Duodenal mucosa (tissue), 2 donors: Measurements from ENCODE around the gene NOCT.
"Not testable (repeated sequence)": the region's sequence is repeated elsewhere in the genome, so short reads cannot be mapped to it uniquely, and the experiment has no call there.

Experiments
- H3K27ac ChIP-seq: one replicate; pipeline ENCODE4 v1.7.0; 2013; ENCODE audit warnings: low read depth, low read length
- H3K27me3 ChIP-seq, 2 donors: one replicate each; pipeline ENCODE4 v1.7.0; 2013; ENCODE audit warnings: low read length in 2 of 2, control low read depth in 1 of 2; ENCODE audit not compliant: insufficient read depth in 2 of 2, control insufficient read depth in 1 of 2
- H3K36me3 ChIP-seq, 2 donors: one replicate each; pipeline ENCODE4 v1.7.0; 2013; ENCODE audit warnings: low read length in 2 of 2, control low read depth in 1 of 2; ENCODE audit not compliant: insufficient read depth in 2 of 2, control insufficient read depth in 1 of 2
- H3K4me1 ChIP-seq, 2 donors: one replicate each; pipeline ENCODE4 v1.7.0; 2013; ENCODE audit warnings: low read length in 2 of 2, control low read depth in 1 of 2; ENCODE audit not compliant: insufficient read depth in 2 of 2, control insufficient read depth in 1 of 2
- H3K4me3 ChIP-seq, 2 donors: one replicate each; pipeline ENCODE4 v1.7.0; 2013; ENCODE audit warnings: low read length in 2 of 2, low read depth in 1 of 2
- H3K9ac ChIP-seq, 2 donors: one replicate each; pipeline ENCODE4 v1.7.0; 2013; ENCODE audit warnings: low read length in 2 of 2, low read depth in 1 of 2
- H3K9me3 ChIP-seq, 2 donors: one replicate each; pipeline ENCODE4 v1.7.0; 2013; ENCODE audit warnings: low read length in 2 of 2, control low read depth in 1 of 2; ENCODE audit not compliant: control insufficient read depth in 1 of 2

Gene NOCT

DNA sequence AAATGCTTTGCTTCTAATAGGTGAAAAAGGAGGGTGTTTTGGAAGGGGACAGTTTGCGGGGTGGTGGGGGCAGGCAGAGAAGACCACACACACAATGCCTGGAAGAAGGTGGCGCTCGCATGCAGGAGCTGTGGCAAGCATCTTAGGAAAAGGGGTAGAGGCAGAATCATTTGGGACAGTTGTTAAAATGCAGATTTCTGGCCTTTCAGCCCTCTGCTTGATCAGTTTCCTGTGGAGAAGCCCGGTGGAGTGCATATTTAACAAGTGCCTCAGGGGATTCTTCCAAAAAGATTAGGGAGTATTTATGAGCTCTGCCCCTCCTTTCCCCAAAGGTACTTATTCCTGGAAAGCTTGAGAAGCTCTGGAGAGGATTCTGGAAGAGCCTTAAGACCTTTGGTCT is 4.8 kb downstream of the NOCT start:
- Histone ChIP-seq H3K27me3 (no peaks in the 10 kb centered on the region), H3K9me3 (no peaks in the 10 kb centered on the region), H3K4me3 (no peak overlapping the region), H3K27ac (no peak overlapping the region), H3K36me3 (no peaks in the 10 kb centered on the region), H3K9ac (no peak overlapping the region), H3K4me1 (peaks cover 3 to 4% of the 10 kb centered on the region in 2 donors)

- not testable (repeated sequence) for H3K27me3 ChIP-seq, H3K4me3 ChIP-seq, H3K9ac ChIP-seq, H3K27ac ChIP-seq, H3K36me3 ChIP-seq, H3K4me1 ChIP-seq, H3K9me3 ChIP-seq
Observed at GRCh38 chr4:139021071-139021470, 5.5 kb downstream of the NOCT start.

GRCh38 chr4:139022835-139023234 is 7.3 kb downstream of the NOCT start:
- Histone ChIP-seq H3K36me3 (peaks cover 0 to under 1% of the 10 kb centered on the region in 2 donors), H3K9ac (no peak overlapping the region), H3K27me3 (no peaks in the 10 kb centered on the region), H3K27ac (no peak overlapping the region), H3K9me3 (no peaks in the 10 kb centered on the region), H3K4me3 (no peak overlapping the region), H3K4me1 (peaks cover 0 to 2% of the 10 kb centered on the region in 2 donors)

DNA sequence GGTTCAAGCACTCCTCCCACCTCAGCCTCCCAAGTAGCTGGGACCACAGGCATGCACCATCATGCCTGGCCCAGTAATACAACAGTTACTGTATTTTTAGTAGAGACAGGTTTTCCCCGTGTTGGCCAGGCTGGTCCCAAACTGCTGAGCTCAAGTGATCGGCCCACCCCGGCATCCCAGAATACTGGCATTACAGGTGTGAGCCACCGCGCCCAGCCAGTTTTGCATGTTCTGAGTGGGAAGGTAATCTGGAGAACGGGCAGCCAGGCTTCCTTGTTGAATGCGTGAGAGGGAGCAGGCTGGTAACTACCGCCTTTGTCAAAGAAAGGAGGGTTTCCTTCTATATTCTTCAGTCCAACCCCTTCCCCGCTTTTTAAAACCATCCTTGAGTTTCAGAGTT is 9.1 kb downstream of the NOCT start:
- Histone ChIP-seq H3K27ac (no peak overlapping the region), H3K9me3 (no peaks in the 10 kb centered on the region), H3K9ac (no peak overlapping the region), H3K36me3 (peaks cover 0 to 7% of the 10 kb centered on the region in 2 donors), H3K27me3 (no peaks in the 10 kb centered on the region), H3K4me3 (no peak overlapping the region), H3K4me1 (no peaks in the 10 kb centered on the region)

- Histone ChIP-seq H3K9me3 (no peaks in the 10 kb centered on the region), H3K4me1 (peaks cover 2 to 5% of the 10 kb centered on the region in 2 donors), H3K27ac (no peak overlapping the region), H3K9ac (no peak overlapping the region), H3K4me3 (no peak overlapping the region), H3K27me3 (no peaks in the 10 kb centered on the region), H3K36me3 (peaks cover 0 to 7% of the 10 kb centered on the region in 2 donors)
Observed at GRCh38 chr4:139025841-139026240, 10.3 kb downstream of the NOCT start.

DNA sequence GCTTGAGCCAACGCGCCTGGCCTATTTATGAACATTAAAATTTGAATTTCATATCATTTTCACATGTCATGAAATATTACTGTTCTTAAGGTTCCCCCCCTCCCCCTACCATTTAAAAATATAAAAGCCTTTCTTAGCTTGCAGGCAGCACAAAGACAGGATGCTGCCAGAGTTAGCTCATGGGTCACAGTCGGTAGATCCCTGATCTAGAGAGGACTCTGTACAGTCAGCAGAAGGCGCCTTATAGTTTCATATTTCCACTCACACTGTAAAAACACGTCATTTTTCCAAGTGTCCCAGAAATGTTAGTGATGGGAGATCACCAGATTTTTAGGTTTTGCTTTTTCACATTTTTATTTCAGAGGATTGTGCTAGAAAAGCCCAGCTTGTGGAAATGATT is 12.2 kb downstream of the NOCT start:
- Histone ChIP-seq H3K9ac (no peak overlapping the region), H3K27ac (no peak overlapping the region)

GRCh38 chr4:139028191-139028661 is 12.6 kb downstream of the NOCT start:
- peaks cover 0 to 7% of the 10 kb centered on the region in 2 donors for H3K36me3 ChIP-seq
- no peaks in the 10 kb centered on the region for H3K9me3 ChIP-seq
- H3K27me3 ChIP-seq = no peaks in the 10 kb centered on the region
- H3K4me1 ChIP-seq = peaks cover 3 to 5% of the 10 kb centered on the region in 2 donors
- no peak overlapping the region for H3K27ac ChIP-seq
- H3K9ac ChIP-seq = no peak overlapping the region
- no peak overlapping the region for H3K4me3 ChIP-seq

More for the DNA sequence above, 12.2 kb downstream of the NOCT start:
- Histone ChIP-seq H3K4me3 (no peak overlapping the region), H3K4me1 (peaks cover 3 to 5% of the 10 kb centered on the region in 2 donors), H3K36me3 (peaks cover 0 to 7% of the 10 kb centered on the region in 2 donors), H3K27me3 (no peaks in the 10 kb centered on the region), H3K9me3 (no peaks in the 10 kb centered on the region)

DNA sequence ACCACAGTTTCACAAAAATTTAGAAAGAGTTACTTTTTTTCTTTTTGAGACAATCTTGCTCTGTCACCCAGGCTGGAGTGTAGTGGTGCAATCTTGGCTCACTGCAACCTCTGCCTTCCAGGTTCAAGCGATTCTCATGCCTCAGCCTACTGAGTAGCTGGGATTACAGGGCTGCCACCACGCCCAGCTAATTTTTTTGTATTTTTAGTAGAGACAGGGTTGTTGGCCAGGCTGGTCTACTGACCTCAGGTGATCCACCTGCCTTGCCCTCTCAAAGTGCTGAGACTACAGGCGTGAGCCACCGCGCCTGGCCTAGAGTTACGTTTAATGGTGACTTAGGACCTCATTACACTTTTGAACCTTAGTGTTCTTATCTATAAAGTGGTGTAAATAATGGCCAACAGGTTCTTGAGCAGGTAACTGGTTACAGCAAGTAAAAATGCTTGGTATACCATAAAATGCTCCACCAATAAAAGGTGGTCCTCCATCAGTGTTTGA is 14.3 kb downstream of the NOCT start:
- H3K9ac ChIP-seq, H3K4me3 ChIP-seq, H3K9me3 ChIP-seq, H3K27ac ChIP-seq, H3K4me1 ChIP-seq, H3K27me3 ChIP-seq, H3K36me3 ChIP-seq: not testable (repeated sequence)

DNA sequence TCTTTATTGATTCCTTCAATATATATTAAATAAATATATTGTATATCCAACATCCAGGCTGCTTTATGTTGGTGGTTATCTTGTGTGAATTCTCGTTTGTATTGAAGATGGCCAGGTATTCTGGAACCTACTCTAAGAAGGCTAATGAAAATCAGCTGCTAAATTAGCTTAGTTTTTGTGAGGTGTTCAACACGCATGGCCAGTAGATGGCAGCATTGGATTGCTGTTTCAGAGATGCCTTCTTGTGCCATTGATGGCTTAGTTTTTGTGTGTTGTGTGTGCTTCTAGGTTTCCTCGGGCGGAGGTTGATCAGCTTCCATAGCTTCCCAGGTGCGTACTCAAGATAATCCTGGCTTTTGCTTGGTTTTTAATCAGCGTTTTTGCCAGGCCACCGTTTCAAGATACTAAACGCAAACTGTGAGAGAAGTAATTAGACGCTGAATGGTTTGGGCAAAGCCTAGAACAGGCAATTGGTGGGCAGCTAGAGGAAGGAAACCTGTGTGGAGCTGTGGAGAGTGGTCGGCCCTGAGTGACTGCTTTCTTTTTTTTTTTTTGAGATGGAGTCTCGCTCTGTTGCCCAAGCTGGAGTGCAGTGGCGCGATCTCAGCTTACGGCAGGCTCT is 15.1 kb downstream of the NOCT start:
- Histone ChIP-seq H3K9me3 (no peaks in the 10 kb centered on the region), H3K27me3 (no peaks in the 10 kb centered on the region), H3K36me3 (peaks cover 0 to 7% of the 10 kb centered on the region in 2 donors), H3K27ac (no peak overlapping the region), H3K9ac (no peak overlapping the region), H3K4me3 (no peak overlapping the region), H3K4me1 (peaks cover 3 to 5% of the 10 kb centered on the region in 2 donors)

GRCh38 chr4:139035650-139036049 is 20.1 kb downstream of the NOCT start:
- Histone ChIP-seq H3K4me1 (peaks cover 0 to 3% of the 10 kb centered on the region in 2 donors), H3K9ac (no peak overlapping the region), H3K9me3 (no peaks in the 10 kb centered on the region), H3K27me3 (no peaks in the 10 kb centered on the region), H3K27ac (no peak overlapping the region), H3K4me3 (no peak overlapping the region), H3K36me3 (peaks cover 0 to 4% of the 10 kb centered on the region in 2 donors)
